ENCODE measurements around the gene SHMT1.
A peak's percentile ranks its signal among the peaks of the same experiment; 100 is the strongest.

SHMT1 gene

GRCh38 chr17:18328643-18329204, 34.6 kb downstream of the SHMT1 start:
- FAIRE-seq (no peak), DNase-seq (ENCODE audit: insufficient read length, low spot score) (no peak)

- FAIRE-seq (no peak), DNase-seq (ENCODE audit: insufficient read length, low spot score) (no peak)
These were observed 35.8 kb downstream of the SHMT1 start for GRCh38 chr17:18327556-18327955.

- peak; percentile 13 for FAIRE-seq
- no peak for DNase-seq (ENCODE audit: insufficient read length, low spot score)
These were observed 36.3 kb downstream of the SHMT1 start for GRCh38 chr17:18327093-18327492.

- no peak for DNase-seq (ENCODE audit: insufficient read length, low spot score)
- no peak for FAIRE-seq
These were observed 36.8 kb downstream of the SHMT1 start for GRCh38 chr17:18326572-18326971.

GRCh38 chr17:18326039-18326438, 37.3 kb downstream of the SHMT1 start:
- FAIRE-seq: no peak
- no peak for DNase-seq (ENCODE audit: insufficient read length, low spot score)

GRCh38 chr17:18324140-18325050, 39.0 kb downstream of the SHMT1 start:
- no peak for DNase-seq (ENCODE audit: insufficient read length, low spot score)
- peak; percentile 44 for FAIRE-seq

- FAIRE-seq: no peak
- no peak for DNase-seq (ENCODE audit: insufficient read length, low spot score)
These were observed 39.7 kb downstream of the SHMT1 start for GRCh38 chr17:18323507-18324139.

GRCh38 chr17:18323007-18323406, 40.3 kb downstream of the SHMT1 start:
- FAIRE-seq (peak; percentile 62), DNase-seq (ENCODE audit: insufficient read length, low spot score) (no peak)

GRCh38 chr17:18322522-18322921, 40.8 kb downstream of the SHMT1 start:
- FAIRE-seq (peak; percentile 66), DNase-seq (ENCODE audit: insufficient read length, low spot score) (no peak)

- FAIRE-seq (no peak), DNase-seq (ENCODE audit: insufficient read length, low spot score) (no peak)
These were observed 42.0 kb downstream of the SHMT1 start for GRCh38 chr17:18321309-18321708.

GRCh38 chr17:18320301-18320700, 43.0 kb downstream of the SHMT1 start:
- DNase-seq (ENCODE audit: insufficient read length, low spot score) (no peak), FAIRE-seq (no peak)

GRCh38 chr17:18319604-18320256, 43.6 kb downstream of the SHMT1 start:
- DNase-seq (ENCODE audit: insufficient read length, low spot score): peak; percentile 54
- peak; percentile 99 for FAIRE-seq

GRCh38 chr17:18318771-18319450, 44.4 kb downstream of the SHMT1 start:
- FAIRE-seq (peak; percentile 62), DNase-seq (ENCODE audit: insufficient read length, low spot score) (no peak)

GRCh38 chr17:18318117-18318516, 45.2 kb downstream of the SHMT1 start:
- DNase-seq (ENCODE audit: insufficient read length, low spot score) (no peak), FAIRE-seq (peak; percentile 40)

- DNase-seq (ENCODE audit: insufficient read length, low spot score) (no peak), FAIRE-seq (no peak)
These were observed 47.4 kb downstream of the SHMT1 start for GRCh38 chr17:18315961-18316360.

GRCh38 chr17:18315562-18315922, 47.8 kb downstream of the SHMT1 start:
- no peak for DNase-seq (ENCODE audit: insufficient read length, low spot score)
- no peak for FAIRE-seq

- peak; percentile 99 for FAIRE-seq
These were observed 48.4 kb downstream of the SHMT1 start, which contains the start of the genes SMCR8 and TOP3A for GRCh38 chr17:18314731-18315561. Gene SMCR8 (plus strand): TSS chr17:18315293. CDS start chr17:18315790, 497 bp downstream. Gene TOP3A (minus strand): TSS chr17:18314994. CDS start chr17:18314778, 216 bp downstream.

GRCh38 chr17:18314059-18314730, 49.2 kb downstream of the SHMT1 start:
- DNase-seq (ENCODE audit: insufficient read length, low spot score) (peak; percentile 45), FAIRE-seq (peak; percentile 9)

More at GRCh38 chr17:18314731-18315561, 48.4 kb downstream of the SHMT1 start, which contains the start of the genes SMCR8 and TOP3A:
- peak; percentile 100 for DNase-seq (ENCODE audit: insufficient read length, low spot score)

GRCh38 chr17:18309202-18309601, 54.1 kb downstream of the SHMT1 start:
- DNase-seq (ENCODE audit: insufficient read length, low spot score) (no peak), FAIRE-seq (no peak)
